Liver (tissue), 9 donors: ENCODE measurements around the gene OPTC. TPM values are rescaled to one million over a fixed set of nuclear protein-coding genes. Genes with fewer than 3 reads are reported as not detected.

ENCODE experiments used
- DNase-seq: peaks from one replicate; pipeline ENCODE4 v3.0.0-alpha.2; 2017; ENCODE audit warnings: low spot score
- H3K27ac ChIP-seq, 2 donors: one replicate each; pipeline ENCODE4 v1.7.0; 2013; ENCODE audit warnings: inconsistent platforms in 2 of 2, low read length in 2 of 2, control low read depth in 1 of 2, low read depth in 1 of 2, mild to moderate bottlenecking in 1 of 2
- H3K27me3 ChIP-seq, 4 donors: one replicate each; pipeline versions ENCODE4 v1.6.1 to v1.7.0; 2013; ENCODE audit warnings: low read length in 3 of 4, inconsistent platforms in 1 of 4, mild to moderate bottlenecking in 1 of 4, moderate library complexity in 1 of 4; ENCODE audit not compliant: control insufficient read depth in 4 of 4, insufficient read depth in 4 of 4
- H3K36me3 ChIP-seq, 4 donors: one replicate each; pipeline versions ENCODE4 v1.6.1 to v1.7.0; 2013; ENCODE audit warnings: low read length in 3 of 4, mild to moderate bottlenecking in 3 of 4, low read depth in 1 of 4, moderate library complexity in 1 of 4; ENCODE audit not compliant: control insufficient read depth in 4 of 4, insufficient read depth in 3 of 4
- H3K4me1 ChIP-seq, 4 donors: one replicate each; pipeline versions ENCODE4 v1.6.1 to v1.7.0; 2013; ENCODE audit warnings: low read length in 3 of 4, mild to moderate bottlenecking in 3 of 4, moderate library complexity in 1 of 4; ENCODE audit not compliant: control insufficient read depth in 4 of 4, insufficient read depth in 4 of 4
- H3K4me3 ChIP-seq, 3 donors: one replicate each; pipeline versions ENCODE4 v1.6.1 to v1.7.0; 2013; ENCODE audit warnings: low read length in 3 of 3, control low read depth in 1 of 3, low read depth in 1 of 3, mild to moderate bottlenecking in 1 of 3
- H3K9ac ChIP-seq, 2 donors: one replicate each; pipeline ENCODE4 v1.7.0; 2013; ENCODE audit warnings: low read length in 2 of 2, mild to moderate bottlenecking in 2 of 2, moderate library complexity in 2 of 2, control low read depth in 1 of 2, low read depth in 1 of 2
- H3K9me3 ChIP-seq, 4 donors: one replicate each; pipeline versions ENCODE4 v1.6.1 to v1.7.0; 2013; ENCODE audit warnings: low read length in 3 of 4; ENCODE audit not compliant: control insufficient read depth in 4 of 4
- ATF3 ChIP-seq: IDR thresholded peaks from 2 replicates; pipeline ENCODE4 v1.6.1; 2016; ENCODE audit warnings: antibody characterized with exemption
- CTCF ChIP-seq: fragments of 150-350 bp; IDR thresholded peaks from 2 replicates; pipeline ENCODE4 v1.5.1; 2017; ENCODE audit warnings: improper control_type of control experiment, low read depth, low read length; ENCODE audit not compliant: missing input control
- FOXA1 ChIP-seq: IDR thresholded peaks from 2 replicates; pipeline ENCODE4 v1.6.1; 2016; ENCODE audit warnings: antibody characterized with exemption
- GABPA ChIP-seq, 2 donors: IDR thresholded peaks in 1 of 2; conservative IDR thresholded peaks in 1 of 2; 2 replicates each; pipeline ENCODE4 v1.6.1; 2016; ENCODE audit warnings: antibody characterized with exemption in 2 of 2, mild to moderate bottlenecking in 1 of 2, moderate library complexity in 1 of 2
- HNF4G ChIP-seq: IDR thresholded peaks from 2 replicates; pipeline ENCODE4 v1.6.1; 2016; ENCODE audit warnings: antibody characterized with exemption
- JUND ChIP-seq, 2 donors: IDR thresholded peaks; 2 replicates each; pipeline ENCODE4 v1.6.1; 2016; ENCODE audit warnings: antibody characterized with exemption in 2 of 2
- NR2F2 ChIP-seq: IDR thresholded peaks from 2 replicates; pipeline ENCODE4 v1.6.1; 2016; ENCODE audit warnings: antibody characterized with exemption
- RAD21 ChIP-seq, 2 donors: IDR thresholded peaks; 2 replicates each; pipeline ENCODE4 v1.6.1; 2016; ENCODE audit warnings: antibody characterized with exemption in 2 of 2, mild to moderate bottlenecking in 2 of 2
- REST ChIP-seq: IDR thresholded peaks from 2 replicates; pipeline ENCODE4 v1.6.1; 2016; ENCODE audit warnings: antibody characterized with exemption, mild to moderate bottlenecking
- RXRA ChIP-seq, 2 donors: IDR thresholded peaks; 2 replicates each; pipeline ENCODE4 v1.6.1; 2017 to 2018; ENCODE audit warnings: antibody characterized with exemption in 2 of 2, mild to moderate bottlenecking in 1 of 2
- SP1 ChIP-seq: IDR thresholded peaks from 2 replicates; pipeline ENCODE4 v1.6.1; 2018; ENCODE audit warnings: antibody characterized with exemption, mild to moderate bottlenecking
- TAF1 ChIP-seq: conservative IDR thresholded peaks from 2 replicates; pipeline ENCODE4 v1.6.1; 2016; ENCODE audit warnings: antibody characterized with exemption, mild to moderate bottlenecking
- WGBS: extraction: QIAGEN DNeasy Blood & Tissue Kit; methylation state at CpG from one replicate; pipeline ENCODE4 v1.1.7; 2013; 5-methylcytosine and 5-hydroxymethylcytosine counted together
- polyA plus RNA-seq, 2 donors: library from polyadenylated mRNA; stranded (reverse) in 1 of 2; unstranded in 1 of 2; fragments of 200-250 nt in 1 of 2; fragments of >200 nt in 1 of 2; fragmentation: Nextera tagmentation in 1 of 2; extraction: Ambion mirVana in 1 of 2; gene quantifications; one replicate each; pipeline versions ENCODE4 v1.2.1 to v1.2.3, GENCODE V29; 2013 to 2015
- total RNA-seq, 2 donors: library from RNA; depleted of rRNA; stranded (reverse); fragments of >200 nt; gene quantifications; one replicate each; pipeline ENCODE4 v1.2.3, GENCODE V29; 2014
- donor health status: healthy.
- donor health status: healthy.
- donor health status: healthy.
- donor health status: healthy.
- donor health status: healthy.

The OPTC gene
- total and polyA plus RNA-seq, 4 donors: not detected

GRCh38 chr1:203550846-203551245 lies 56.9 kb downstream of the OPTC start:
- Histone ChIP-seq H3K9me3 (no peaks in the 10 kb centered on the region), H3K36me3 (no peaks in the 10 kb centered on the region), H3K9ac (no peak overlapping the region), H3K4me1 (no peaks in the 10 kb centered on the region), H3K4me3 (no peak overlapping the region), H3K27ac (no peak overlapping the region), H3K27me3 (no peaks in the 10 kb centered on the region)
- WGBS: 99% methylated on average over 1 of the region's 1 CpG
- TF ChIP-seq TAF1: no peak
- TF ChIP-seq FOXA1: no peak
- no peak for TF ChIP-seq SP1
- no peak for TF ChIP-seq REST
- TF ChIP-seq CTCF: no peak
- TF ChIP-seq RXRA (IDR thresholded peaks at IDR 0.05): no peak
- no peak for TF ChIP-seq ATF3
- no peak for TF ChIP-seq HNF4G
- TF ChIP-seq NR2F2: no peak
- no peak for TF ChIP-seq JUND (IDR thresholded peaks at IDR 0.05)
- TF ChIP-seq RAD21 (IDR thresholded peaks at IDR 0.05): no peak
- DNase-seq: no peak

DNA sequence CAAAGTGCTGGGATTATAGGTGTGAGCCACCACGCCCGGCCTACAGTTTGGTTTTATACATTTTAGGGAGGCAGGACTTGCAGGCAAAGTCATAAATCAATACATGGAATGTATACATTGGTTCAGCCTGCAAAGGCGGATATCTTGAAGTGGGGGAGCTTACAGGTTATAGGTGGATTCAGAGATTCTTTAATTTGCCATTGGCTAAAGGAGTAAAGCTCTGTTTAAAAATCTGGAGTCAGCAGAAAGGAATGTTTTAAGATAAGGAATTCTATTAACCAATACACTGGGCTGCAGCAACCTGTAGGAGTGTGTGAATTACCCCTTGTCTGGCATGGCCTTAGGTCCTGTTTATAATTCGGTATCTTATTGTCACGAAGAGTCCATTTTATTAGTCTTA lies 57.6 kb downstream of the OPTC start:
- Histone ChIP-seq H3K27ac (no peak overlapping the region), H3K4me3 (no peak overlapping the region), H3K9me3 (no peaks in the 10 kb centered on the region), H3K9ac (no peak overlapping the region), H3K4me1 (no peaks in the 10 kb centered on the region), H3K27me3 (no peaks in the 10 kb centered on the region), H3K36me3 (no peaks in the 10 kb centered on the region)
- 93% methylated on average over 5 of the region's 5 CpGs for WGBS
- no peak for TF ChIP-seq HNF4G
- no peak for TF ChIP-seq CTCF
- no peak for TF ChIP-seq GABPA (IDR thresholded peaks at IDR 0.05 in 1 of 2, conservative IDR thresholded peaks at IDR 0.05 in 1 of 2)
- no peak for DNase-seq
